Stimulated activated CD4-positive, alpha-beta T cell treated with anti-CD3 and anti-CD28 coated beads, Interleukin-2, amount 100 ng/mL, for 24 hours (primary cell): ENCODE data around the gene WAC.
"Not testable (repeated sequence)": the region's sequence is repeated elsewhere in the genome, so short reads cannot be mapped to it uniquely, and the experiment has no call there.

Source experiments
- DNase-seq, 2 donors: peaks; one replicate each; pipeline ENCODE4 v3.0.0-alpha.2; 2020

WAC gene, protein sequence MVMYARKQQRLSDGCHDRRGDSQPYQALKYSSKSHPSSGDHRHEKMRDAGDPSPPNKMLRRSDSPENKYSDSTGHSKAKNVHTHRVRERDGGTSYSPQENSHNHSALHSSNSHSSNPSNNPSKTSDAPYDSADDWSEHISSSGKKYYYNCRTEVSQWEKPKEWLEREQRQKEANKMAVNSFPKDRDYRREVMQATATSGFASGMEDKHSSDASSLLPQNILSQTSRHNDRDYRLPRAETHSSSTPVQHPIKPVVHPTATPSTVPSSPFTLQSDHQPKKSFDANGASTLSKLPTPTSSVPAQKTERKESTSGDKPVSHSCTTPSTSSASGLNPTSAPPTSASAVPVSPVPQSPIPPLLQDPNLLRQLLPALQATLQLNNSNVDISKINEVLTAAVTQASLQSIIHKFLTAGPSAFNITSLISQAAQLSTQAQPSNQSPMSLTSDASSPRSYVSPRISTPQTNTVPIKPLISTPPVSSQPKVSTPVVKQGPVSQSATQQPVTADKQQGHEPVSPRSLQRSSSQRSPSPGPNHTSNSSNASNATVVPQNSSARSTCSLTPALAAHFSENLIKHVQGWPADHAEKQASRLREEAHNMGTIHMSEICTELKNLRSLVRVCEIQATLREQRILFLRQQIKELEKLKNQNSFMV

GRCh38 chr10:28532337-28533185 lies at the start of gene WAC:
TSS of gene WAC (plus strand) at chr10:28533118. CDS start at chr10:28533580, 462 bp downstream.
- peak; percentile 97 for DNase-seq

- no peak for DNase-seq
These were observed 43.7 kb upstream of the WAC start for GRCh38 chr10:28489206-28489605.

GRCh38 chr10:28490256-28490865 lies 42.6 kb upstream of the WAC start:
- not testable (repeated sequence) for DNase-seq

DNA sequence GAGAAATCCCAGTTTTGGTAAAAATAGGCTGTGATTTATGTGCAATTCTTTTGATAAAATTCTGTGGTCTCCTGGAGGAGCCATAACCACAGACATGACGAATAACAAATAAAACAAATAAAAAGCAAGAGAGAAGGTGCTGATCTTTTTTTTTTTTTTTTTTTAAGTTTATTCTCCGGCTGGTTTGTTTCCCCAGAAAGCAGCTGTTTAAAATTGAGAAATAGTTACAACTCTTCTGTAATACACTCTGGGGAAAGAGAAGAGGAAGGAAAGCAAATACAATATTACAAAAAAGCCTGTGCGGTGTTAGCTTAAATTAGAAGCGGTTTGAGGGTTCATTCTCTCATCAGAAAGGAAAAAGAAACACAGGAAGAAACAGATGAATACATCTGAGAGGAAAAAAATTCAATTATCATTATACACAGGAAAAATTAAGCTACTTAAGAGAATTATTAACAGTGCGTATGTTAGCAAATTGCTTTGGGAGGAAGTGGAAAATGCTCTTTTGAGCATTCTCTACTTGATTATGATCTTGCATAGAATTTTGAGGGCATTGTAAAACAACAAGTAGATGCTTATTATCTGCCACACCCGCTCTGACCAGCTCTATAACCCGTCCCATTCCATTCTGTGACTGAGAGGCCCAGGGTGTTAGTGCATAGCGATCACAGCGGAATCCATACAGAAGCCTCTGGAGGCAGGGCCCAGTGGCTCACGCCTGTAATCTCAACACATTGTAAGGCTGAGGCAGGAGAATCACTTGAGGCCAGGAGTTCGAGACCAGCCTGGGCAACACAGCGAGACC lies 40.6 kb upstream of the WAC start:
- no peak for DNase-seq

GRCh38 chr10:28494420-28494819 lies 38.5 kb upstream of the WAC start:
- no peak for DNase-seq

DNA sequence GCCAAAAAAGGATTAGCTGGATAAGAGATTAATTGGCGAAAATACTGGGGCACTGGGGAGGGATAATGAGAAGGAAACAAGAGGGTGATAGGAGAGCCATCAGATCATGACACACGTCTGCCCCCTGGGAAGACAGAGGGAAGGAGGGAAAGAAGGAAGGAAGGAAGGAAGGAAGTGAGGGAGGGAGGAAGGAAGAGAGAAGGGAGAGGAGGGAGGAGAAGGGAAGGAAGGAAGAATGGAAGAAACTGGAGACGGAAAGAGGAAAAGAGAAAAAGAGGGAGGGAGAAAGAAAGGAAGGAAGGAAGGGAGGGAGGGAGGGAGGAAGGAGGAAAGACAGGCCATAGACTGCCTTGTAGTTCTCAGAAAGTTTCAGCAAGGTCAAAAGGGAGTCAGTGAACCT lies 37.8 kb upstream of the WAC start:
- DNase-seq = no peak

DNA sequence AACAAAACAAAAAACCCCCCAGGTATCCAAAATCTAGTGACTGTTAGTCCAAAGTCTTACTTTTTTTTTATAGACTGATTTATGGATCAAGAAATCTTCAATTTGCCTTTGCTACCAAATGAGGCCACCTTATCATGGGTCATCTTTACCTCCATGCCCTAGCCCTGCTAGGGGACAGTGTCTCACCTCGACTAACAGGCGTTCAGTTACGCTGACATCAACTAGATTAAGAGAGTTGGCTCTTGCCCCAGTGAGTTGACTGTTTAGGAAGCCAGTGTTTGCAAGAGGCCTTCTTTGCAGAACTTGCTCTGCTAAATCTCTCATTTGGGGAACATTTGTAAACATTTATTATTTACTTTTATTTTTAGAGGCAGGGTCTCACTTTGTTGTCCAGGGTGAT lies 36.9 kb upstream of the WAC start:
- no peak for DNase-seq

DNA sequence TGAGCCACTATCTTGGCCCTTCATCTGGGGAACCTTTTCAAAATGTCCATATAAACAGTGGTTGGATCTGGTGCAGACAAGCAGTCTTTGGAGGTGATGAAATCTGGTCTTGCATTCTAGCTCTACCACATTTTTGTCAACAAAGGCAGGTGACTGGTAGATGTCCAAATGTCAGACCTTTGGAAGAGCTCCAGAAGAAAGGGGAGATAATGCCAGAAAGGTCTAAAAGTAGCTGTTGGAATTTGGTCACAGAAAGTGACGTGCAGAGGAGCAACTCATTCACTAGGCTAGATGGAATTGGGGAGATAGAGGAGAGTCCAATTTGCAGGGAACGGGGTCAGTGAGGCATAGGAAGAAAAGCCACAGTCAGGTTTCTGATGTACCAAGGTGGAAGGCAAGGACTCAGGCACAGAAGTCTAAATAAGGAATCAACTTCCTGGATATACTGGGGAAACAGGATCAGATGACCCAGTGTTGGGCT lies 36.4 kb upstream of the WAC start:
- DNase-seq = no peak

- DNase-seq = no peak
These were observed 35.4 kb upstream of the WAC start for GRCh38 chr10:28497313-28498126.

GRCh38 chr10:28500203-28500602 lies 32.7 kb upstream of the WAC start:
- DNase-seq = not testable (repeated sequence)

- DNase-seq = no peak
These were observed 29.8 kb upstream of the WAC start for GRCh38 chr10:28503114-28503513.

GRCh38 chr10:28505359-28505959 lies 27.5 kb upstream of the WAC start:
- no peak for DNase-seq

- DNase-seq = no peak
These were observed 24.5 kb upstream of the WAC start for GRCh38 chr10:28508304-28508925.

DNA sequence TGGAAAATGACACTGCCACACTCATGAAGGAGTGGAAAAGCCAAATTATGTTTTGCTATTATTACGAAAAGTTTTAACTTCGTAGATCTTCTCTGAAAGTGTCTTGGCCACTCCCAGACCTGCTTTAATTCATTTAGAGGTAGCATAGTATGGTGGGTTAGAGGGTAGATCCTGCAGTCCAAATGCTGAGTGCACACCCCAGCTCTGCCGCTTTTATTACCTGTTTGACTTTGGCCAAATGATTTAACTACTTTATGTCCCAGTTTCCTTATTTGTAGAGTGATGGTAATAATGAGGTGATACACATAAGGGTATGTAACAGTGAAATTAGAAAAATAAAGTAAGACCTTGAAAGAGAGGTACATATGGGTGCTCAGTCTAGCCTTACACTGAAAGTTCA lies 23.6 kb upstream of the WAC start:
- no peak for DNase-seq

- no peak for DNase-seq
These were observed 18.3 kb upstream of the WAC start for GRCh38 chr10:28514648-28515047.

DNA sequence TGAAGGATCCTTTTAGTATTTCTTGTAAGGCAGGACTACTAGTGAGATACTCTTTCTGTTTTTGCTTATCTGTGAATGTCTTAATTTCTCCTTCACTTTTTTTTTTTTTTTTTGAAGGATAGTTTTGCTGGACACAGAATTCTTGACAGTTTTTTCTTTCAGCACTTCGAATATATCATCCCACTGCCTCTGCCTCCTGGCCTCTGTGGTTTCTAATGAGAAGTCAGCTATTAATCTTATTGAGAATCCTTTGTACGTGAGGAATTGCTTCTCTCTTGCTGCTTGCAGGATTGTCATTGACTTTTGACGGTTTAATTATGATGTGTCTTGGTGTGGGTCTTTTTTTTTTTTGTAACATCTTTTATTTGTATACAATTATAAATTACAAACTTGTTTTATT lies 12.6 kb upstream of the WAC start:
- DNase-seq = no peak

- not testable (repeated sequence) for DNase-seq
These were observed 12.1 kb upstream of the WAC start for GRCh38 chr10:28520828-28521227.

DNA sequence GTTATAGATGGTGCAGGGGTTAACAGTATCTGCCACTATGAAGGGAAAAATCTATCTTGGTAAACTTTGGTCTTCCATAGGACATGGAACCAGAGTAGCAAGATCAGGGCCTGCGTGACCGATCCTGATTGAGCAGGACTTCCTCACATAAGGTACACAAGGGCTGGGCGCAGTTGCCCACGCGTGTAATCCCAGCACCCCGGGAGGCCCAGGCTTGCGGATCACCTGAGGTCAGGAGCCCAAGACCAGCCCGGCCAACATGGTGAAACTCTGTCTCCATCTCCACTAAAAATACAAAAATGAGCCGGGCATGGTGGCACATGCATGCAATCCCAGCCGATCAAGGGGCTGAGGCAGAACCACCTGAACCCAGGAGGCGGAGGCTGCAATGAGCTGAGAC lies 11.0 kb upstream of the WAC start:
- not testable (repeated sequence) for DNase-seq

DNA sequence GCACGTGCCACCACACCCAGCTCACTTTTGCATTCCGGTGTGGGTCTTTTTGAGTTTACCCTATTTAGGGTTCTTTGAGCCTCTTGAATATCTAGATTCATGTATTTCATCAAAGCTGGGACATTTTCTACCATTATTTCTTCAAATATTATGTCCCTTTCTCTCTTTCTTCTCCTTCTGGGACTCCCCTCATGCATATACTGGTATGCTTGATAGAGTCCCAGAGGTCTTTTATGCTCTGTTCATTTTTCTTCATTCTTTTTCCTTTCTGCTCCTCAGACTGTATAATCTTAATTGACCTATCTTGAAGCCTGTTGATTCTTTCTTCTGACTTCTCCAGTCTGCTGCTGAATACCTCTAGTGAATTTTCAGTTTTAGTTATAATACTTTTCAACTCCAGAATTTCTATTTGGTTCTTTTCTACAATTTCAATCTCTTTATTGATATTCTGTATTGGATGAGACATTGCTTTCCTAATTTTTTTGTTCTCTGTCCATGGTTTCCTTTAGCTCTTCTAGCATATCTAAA lies 9.1 kb upstream of the WAC start:
- DNase-seq = no peak

DNA sequence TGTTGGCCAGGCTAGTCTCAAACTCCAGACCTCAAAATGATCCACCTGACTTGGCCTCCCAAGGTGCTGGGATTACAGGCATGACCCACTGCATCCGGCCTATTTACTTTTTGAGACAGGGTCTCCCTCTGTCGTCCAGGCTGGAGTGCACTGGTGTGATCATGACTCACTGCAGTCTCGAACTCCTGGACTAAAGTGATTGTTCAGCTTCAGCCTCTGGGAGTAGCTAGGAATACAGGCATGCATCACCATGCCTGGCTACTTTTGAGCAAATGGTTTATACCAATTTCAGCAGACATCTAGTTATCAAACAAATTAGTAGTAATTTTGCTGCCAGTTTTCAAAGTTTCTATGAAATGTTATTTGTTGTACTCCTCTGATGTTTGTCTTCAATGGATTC lies 2.2 kb upstream of the WAC start:
- no peak for DNase-seq
